Effector memory CD8-positive, alpha-beta T cell (primary cell): Measurements from ENCODE around the gene TCF3.

Source experiments
- ATAC-seq: fragments of 150-1000 bp; cut with Tn5 transposase; replicated peaks from 2 replicates; pipeline ENCODE4 v1.10.0; 2021; ENCODE audit warnings: mild to moderate bottlenecking, moderate library complexity
- DNase-seq, 3 experiments: peaks; one replicate each; pipeline ENCODE4 v3.0.0; 2021
- H3K27ac Mint-ChIP-seq, 2 donors: one replicate each; pipeline ENCODE4 v1.8.0; 2022; ENCODE audit warnings: mild to moderate bottlenecking in 2 of 2, mixed read lengths in 2 of 2, moderate library complexity in 2 of 2
- H3K27me3 Mint-ChIP-seq, 2 donors: one replicate each; pipeline ENCODE4 v1.8.0; 2022; ENCODE audit warnings: mixed read lengths in 2 of 2
- H3K36me3 Mint-ChIP-seq: one replicate; pipeline ENCODE4 v1.8.0; 2022; ENCODE audit warnings: mild to moderate bottlenecking, moderate library complexity, mixed read lengths; ENCODE audit not compliant: insufficient read depth
- H3K4me1 Mint-ChIP-seq, 2 donors: one replicate each; pipeline ENCODE4 v1.8.0; 2022; ENCODE audit warnings: low read depth in 2 of 2, mixed read lengths in 2 of 2
- H3K4me3 Mint-ChIP-seq, 2 donors: one replicate each; pipeline ENCODE4 v1.8.0; 2022; ENCODE audit warnings: mild to moderate bottlenecking in 2 of 2, mixed read lengths in 2 of 2, moderate library complexity in 2 of 2
- H3K9me3 Mint-ChIP-seq, 2 donors: one replicate each; pipeline ENCODE4 v1.8.0; 2022; ENCODE audit warnings: mixed read lengths in 2 of 2

The TCF3 gene

DNA sequence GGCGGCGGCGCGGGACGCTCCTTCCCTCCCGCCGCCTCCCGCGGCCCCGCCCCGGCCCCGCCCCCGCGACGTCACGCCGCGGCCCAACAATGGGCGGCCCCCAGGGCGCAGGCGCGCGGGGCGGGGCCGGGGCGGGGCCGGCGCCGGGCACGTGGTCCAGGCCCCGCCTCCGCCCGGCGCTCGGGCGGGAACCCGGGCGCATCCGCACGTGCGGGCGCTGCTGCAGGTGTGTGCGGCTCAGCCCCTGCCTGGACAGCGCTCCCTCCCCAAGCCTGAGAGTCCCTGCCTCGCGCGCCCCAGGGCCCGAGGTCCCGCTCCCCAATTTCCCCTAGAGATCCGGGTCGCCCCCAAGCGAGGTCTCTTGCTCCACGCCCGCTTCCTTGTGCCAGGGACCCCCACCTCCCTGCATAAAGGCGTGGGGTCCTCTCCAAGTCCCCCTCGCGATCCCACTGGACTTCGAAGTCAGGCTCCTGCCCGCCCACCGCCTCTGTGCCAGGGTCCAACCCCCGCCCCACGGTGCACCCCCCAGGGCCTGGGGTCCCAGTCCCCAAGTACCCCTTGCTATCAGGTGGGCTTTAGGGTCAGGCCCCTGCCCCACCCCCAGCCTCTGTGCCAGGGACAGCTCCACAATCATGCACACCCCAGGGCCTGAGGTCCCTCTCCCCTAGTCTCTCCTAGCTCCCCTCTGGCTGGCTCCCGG lies 83.9 kb downstream of the TCF3 start, which contains the start of gene MEX3D:
MEX3D (minus strand) TSS at position 6 of the 700 bp plus-strand sequence. CDS start 267 bp downstream, outside the sequence.
- Mint-ChIP-seq H3K27ac (no peak within 1 kb of the TSS), H3K4me3 (peak within 1 kb of the TSS; percentile 63 to 68), H3K27me3 (peaks cover 12 to 16% of the 10 kb centered on the region in 2 donors), H3K9me3 (no peaks in the 10 kb centered on the region), H3K36me3 (peaks cover 13% of the 10 kb centered on the region), H3K4me1 (peaks cover 2 to 4% of the 10 kb centered on the region in 2 donors)
- ATAC-seq (peak; percentile 89), DNase-seq (peak; percentile 63 to 78 (median 64))

DNA sequence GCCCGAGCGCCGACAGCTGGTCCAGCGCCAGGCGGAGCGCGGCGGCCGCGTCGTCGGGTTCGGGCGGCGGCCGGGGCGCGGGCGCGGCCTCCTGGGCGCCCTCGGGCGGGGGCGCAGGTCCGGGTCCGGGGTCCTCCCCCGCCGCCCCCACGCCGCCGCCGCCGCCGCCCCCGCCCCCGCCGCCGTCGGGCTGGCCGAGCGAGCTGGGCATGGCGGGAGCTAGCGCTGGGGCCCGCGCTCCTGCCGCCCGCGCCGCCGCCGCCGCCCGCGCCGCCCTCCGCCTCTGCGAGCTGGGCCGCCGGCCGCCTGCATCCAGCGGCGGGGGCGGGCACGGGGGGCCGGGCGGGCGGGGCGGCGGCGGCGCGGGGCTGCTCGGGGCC lies 84.6 kb downstream of the TCF3 start:
- peaks cover 2 to 4% of the 10 kb centered on the region in 2 donors for H3K4me1 Mint-ChIP-seq
- H3K9me3 Mint-ChIP-seq = no peaks in the 10 kb centered on the region
- H3K27ac Mint-ChIP-seq = no peak overlapping the region
- H3K36me3 Mint-ChIP-seq = peaks cover 13% of the 10 kb centered on the region
- DNase-seq (no peak), ATAC-seq (peak; percentile 46)
- peaks cover 12 to 16% of the 10 kb centered on the region in 2 donors for H3K27me3 Mint-ChIP-seq
- no peak overlapping the region for H3K4me3 Mint-ChIP-seq

DNA sequence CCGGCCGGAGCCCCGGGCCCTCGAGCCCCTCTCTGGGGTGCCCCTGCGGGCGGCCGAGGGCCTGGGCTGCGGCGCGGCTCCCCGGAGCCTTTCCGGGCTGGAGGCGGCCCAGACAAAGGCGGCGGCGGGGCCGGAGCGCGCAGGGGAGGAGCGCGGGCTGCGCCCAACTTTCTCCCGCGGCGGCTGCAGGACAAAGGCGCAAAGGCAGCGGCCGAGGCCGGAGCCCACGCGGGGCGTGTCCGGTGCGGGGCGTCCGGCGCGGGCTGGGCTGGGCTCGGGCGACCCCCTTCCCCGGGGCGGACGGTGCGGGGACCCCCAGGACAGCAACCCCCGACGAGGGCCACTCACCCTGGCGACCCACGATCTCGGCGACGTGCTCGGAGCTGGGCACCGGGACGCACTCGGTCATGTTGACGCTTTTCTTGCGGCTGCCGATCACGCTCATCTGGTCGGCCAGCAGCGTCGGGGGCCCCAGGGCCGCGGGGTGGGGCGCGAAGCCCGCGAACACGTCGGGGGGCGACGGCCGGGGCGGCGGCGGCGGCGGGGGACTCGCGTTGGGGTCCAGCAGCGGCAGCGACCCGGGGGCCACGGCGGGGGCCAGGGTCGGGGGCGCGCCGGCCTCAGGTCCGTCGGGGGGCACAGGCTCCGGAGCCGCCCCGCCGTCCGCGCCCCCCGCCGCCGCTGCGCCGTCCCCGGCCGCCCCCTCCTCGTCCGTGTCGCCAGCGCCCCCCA lies 85.1 kb downstream of the TCF3 start:
- DNase-seq (no peak), ATAC-seq (peak; percentile 4)
- H3K9me3 Mint-ChIP-seq = no peaks in the 10 kb centered on the region
- no peak overlapping the region for H3K27ac Mint-ChIP-seq
- H3K36me3 Mint-ChIP-seq = peaks cover 13% of the 10 kb centered on the region
- peaks cover 12 to 16% of the 10 kb centered on the region in 2 donors for H3K27me3 Mint-ChIP-seq
- H3K4me3 Mint-ChIP-seq = no peak overlapping the region
- peaks cover 2 to 4% of the 10 kb centered on the region in 2 donors for H3K4me1 Mint-ChIP-seq

DNA sequence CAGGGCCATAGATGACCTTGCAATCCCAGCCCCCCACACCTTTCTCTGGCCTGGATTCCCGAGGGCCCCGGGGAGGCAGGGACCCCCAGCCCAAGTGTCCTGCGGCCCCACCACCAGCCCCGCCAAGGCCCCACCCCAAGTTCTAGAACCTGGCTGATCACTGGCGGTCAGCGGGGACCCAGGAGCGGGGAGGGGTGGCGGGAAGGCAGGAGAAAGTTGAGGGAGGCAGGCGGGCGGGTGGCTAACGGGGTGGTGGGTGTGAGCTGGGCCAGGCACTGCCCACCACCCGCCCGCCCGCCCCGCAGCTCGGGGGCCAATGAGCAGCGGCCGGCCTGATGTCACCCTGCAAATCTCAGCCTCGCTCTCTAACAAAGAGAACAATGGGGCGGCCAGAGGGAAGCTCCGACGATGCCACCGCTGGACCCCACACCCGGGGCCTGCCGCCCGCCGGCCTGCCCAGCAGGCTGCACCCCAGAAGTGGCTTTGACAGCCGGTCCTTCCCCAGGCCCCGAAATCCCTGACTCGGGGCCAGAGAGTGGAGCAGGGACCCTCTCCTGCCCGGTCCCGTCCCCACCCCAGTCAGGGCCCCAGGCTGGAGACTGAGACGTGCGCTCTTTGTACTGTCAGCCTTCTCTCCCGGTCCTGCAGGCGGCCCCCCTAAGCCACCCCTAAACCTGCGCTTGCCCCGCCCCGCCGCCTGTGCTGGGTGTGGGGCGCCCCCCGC lies 85.9 kb downstream of the TCF3 start:
- Mint-ChIP-seq H3K4me3 (peak overlapping the region in 1 of 2 donors; percentile 37), H3K36me3 (peaks cover 13% of the 10 kb centered on the region), H3K9me3 (no peaks in the 10 kb centered on the region), H3K4me1 (peaks cover 2 to 4% of the 10 kb centered on the region in 2 donors), H3K27me3 (peaks cover 12 to 16% of the 10 kb centered on the region in 2 donors), H3K27ac (no peak overlapping the region)
- ATAC-seq (peak; percentile 2), DNase-seq (no peak)

DNA sequence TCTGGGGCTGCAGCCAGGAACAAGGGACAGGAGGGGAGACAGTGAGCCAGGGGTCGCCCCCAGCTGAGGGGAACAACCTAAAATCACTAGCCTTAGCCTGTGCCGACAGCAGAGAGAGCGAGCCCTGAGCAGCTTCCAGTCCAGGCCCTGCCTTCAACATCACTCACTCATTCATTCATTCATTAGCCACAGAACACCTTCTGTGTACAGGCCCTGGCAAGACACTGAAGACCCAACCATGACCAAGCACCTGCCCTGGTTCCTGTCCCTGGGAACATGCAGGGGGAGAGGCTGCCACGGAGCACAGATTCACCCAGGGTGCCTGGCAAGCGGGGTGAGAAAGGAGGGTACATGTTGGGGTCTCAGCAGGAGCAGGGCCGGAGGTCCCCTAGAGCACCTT lies 89.2 kb downstream of the TCF3 start:
- Mint-ChIP-seq H3K27me3 (no peaks in the 10 kb centered on the region), H3K9me3 (no peaks in the 10 kb centered on the region), H3K4me1 (no peaks in the 10 kb centered on the region), H3K27ac (no peak overlapping the region), H3K36me3 (no peaks in the 10 kb centered on the region), H3K4me3 (no peak overlapping the region)
- no peak for DNase-seq
- ATAC-seq = no peak

DNA sequence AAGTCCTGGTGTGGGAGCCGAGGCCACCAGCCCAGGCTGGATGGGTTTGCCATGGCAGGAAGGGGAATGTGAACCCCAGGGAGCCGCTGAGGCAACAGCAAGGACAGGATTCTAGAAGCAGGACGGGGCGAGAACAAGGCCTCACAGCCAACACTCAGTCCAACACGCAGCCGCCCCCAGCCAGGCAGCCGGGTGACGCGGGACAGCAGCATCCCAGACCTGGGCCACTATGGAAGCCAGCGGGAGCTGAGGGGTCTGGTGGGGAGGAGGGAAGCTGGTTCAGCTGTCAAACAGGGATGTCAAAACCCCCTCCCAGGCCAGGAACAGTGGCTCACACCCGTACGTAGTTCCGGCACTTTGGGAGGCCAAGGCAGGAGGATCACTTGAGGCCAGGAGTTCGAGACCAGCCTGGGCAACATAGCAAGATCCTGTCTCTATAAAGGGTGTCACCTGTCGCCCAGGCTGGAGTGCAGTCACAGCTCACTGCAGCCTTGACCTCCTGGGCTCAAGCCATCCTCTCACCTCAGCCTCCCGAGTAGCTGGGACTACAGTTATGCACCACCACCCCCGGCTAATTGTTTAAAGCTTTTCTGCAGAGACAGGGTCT lies 91.1 kb downstream of the TCF3 start:
- H3K4me3 Mint-ChIP-seq = no peak overlapping the region
- no peak for ATAC-seq
- no peak overlapping the region for H3K27ac Mint-ChIP-seq
- H3K9me3 Mint-ChIP-seq = no peaks in the 10 kb centered on the region
- H3K27me3 Mint-ChIP-seq = no peaks in the 10 kb centered on the region
- DNase-seq = no peak
- no peaks in the 10 kb centered on the region for H3K36me3 Mint-ChIP-seq
- H3K4me1 Mint-ChIP-seq = no peaks in the 10 kb centered on the region

DNA sequence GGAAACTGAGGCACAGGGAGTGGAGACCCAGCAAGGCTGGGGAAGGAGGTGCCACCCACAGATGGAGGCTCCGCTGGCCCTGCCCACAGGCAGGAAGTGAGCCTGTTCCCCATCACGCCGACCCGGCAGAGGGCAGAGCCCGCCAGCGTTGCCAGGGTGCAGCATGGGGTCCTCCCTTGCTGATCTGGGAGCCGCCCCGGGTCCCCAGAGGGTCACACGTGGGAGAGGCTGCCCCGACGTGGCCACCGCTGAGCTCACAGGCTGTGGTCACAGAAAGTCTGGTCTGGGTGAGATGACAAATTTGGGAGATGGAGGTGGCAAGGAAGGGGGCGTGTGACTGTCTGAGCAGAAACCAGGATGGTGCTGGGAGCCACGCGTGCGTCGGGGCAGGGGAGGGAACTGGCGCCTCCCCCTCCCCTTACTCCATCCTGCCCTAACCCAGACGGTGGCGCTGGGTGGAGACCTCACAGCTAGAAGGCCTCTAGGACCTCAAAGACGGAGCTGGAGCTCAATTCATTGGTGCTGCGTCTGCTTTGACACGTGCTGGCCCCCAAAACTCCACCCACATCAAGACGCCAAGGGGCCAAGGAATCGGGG lies 92.0 kb downstream of the TCF3 start:
- ATAC-seq = no peak

More for the DNA sequence above, 92.0 kb downstream of the TCF3 start:
- H3K4me3 Mint-ChIP-seq = no peak overlapping the region
- H3K4me1 Mint-ChIP-seq = no peaks in the 10 kb centered on the region
- DNase-seq = no peak
- no peak overlapping the region for H3K27ac Mint-ChIP-seq
- no peaks in the 10 kb centered on the region for H3K27me3 Mint-ChIP-seq
- H3K36me3 Mint-ChIP-seq = no peaks in the 10 kb centered on the region
- H3K9me3 Mint-ChIP-seq = no peaks in the 10 kb centered on the region
